Measurements from ENCODE around the gene C3orf70.

DNA sequence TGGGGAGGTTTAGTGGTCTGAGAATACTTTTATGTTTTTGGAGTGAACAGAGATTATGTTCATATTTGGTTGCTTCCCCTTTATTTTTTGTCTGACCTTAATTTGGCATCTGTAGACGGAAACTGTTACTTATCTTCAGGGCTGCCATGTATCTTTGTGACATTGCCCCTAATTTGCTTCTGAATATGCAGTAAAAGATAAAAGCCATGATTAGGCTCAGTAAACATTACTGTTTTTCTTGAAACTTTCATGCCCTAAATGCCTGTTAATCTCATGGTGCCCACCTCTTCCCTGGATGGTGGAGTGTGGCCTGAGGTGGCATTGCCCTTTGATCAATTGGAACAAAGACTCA, 106.7 kb downstream of the C3orf70 start:
- TF ChIP-seq, protein P1, sequence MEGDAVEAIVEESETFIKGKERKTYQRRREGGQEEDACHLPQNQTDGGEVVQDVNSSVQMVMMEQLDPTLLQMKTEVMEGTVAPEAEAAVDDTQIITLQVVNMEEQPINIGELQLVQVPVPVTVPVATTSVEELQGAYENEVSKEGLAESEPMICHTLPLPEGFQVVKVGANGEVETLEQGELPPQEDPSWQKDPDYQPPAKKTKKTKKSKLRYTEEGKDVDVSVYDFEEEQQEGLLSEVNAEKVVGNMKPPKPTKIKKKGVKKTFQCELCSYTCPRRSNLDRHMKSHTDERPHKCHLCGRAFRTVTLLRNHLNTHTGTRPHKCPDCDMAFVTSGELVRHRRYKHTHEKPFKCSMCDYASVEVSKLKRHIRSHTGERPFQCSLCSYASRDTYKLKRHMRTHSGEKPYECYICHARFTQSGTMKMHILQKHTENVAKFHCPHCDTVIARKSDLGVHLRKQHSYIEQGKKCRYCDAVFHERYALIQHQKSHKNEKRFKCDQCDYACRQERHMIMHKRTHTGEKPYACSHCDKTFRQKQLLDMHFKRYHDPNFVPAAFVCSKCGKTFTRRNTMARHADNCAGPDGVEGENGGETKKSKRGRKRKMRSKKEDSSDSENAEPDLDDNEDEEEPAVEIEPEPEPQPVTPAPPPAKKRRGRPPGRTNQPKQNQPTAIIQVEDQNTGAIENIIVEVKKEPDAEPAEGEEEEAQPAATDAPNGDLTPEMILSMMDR (IDR thresholded peaks at IDR 0.05): no peak
- no peak for TF ChIP-seq POLR2A (IDR thresholded peaks at IDR 0.05)
